ENCODE data around the gene DACH2. TPM values are rescaled to one million over a fixed set of nuclear protein-coding genes. Genes with fewer than 3 reads are reported as not detected.

The DACH2 gene
- polyA plus RNA-seq, 1 donor from 2014 or later = 20.6 TPM

DNA sequence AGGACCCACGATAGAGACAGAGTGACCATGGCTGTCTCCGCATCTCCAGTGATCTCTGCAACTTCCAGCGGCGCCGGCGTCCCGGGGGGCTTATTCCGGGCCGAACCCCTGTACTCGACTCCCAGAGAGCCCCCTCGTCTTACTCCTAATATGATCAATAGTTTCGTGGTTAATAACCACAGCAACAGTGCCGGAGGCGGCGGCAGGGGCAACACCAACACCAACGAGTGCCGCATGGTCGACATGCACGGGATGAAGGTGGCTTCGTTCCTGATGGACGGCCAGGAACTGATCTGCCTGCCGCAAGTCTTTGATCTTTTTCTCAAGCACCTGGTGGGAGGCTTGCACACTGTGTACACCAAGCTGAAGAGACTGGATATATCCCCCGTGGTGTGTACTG, 343 bp downstream of the DACH2 start:
- no peaks in the 10 kb centered on the region for H3K9me2 ChIP-seq (ENCODE audit: insufficient read depth, low read length)
- H3K4me2 ChIP-seq (ENCODE audit: low read length) = no peak overlapping the region
- H3K27ac ChIP-seq (ENCODE audit: low read length) = no peak overlapping the region
- no peak overlapping the region for H2AFZ ChIP-seq (ENCODE audit: low read depth, low read length)
- peak overlapping the region; percentile 9 for H3K9ac ChIP-seq (ENCODE audit: low read length)
- peaks cover 25% of the 10 kb centered on the region for H3K27me3 ChIP-seq (ENCODE audit: insufficient read depth, low read depth, low read length)
- H3F3A ChIP-seq (ENCODE audit: insufficient read depth, low read length, poor library complexity, severe bottlenecking) = no peaks in the 10 kb centered on the region
- peak overlapping the region; percentile 71 for H3K4me3 ChIP-seq (ENCODE audit: low read length)
- no peaks in the 10 kb centered on the region for H3K79me2 ChIP-seq (replicated peaks; ENCODE audit: insufficient read depth, low read length)
- no peaks in the 10 kb centered on the region for H3K36me3 ChIP-seq (ENCODE audit: insufficient read depth, low read length)
- no peaks in the 10 kb centered on the region for H4K20me1 ChIP-seq (ENCODE audit: insufficient read depth)
- H3K9me3 ChIP-seq (ENCODE audit: low read length) = no peaks in the 10 kb centered on the region
- TF ChIP-seq RAD21 (conservative IDR thresholded peaks at IDR 0.05) (no peak), MXI1 (conservative IDR thresholded peaks at IDR 0.05; ENCODE audit: poor library complexity, severe bottlenecking) (no peak), TAF1 (IDR thresholded peaks at IDR 0.05; ENCODE audit: low read depth) (no peak), SMC3 (conservative IDR thresholded peaks at IDR 0.05; ENCODE audit: poor library complexity) (no peak), EZH2 (IDR thresholded peaks at IDR 0.05; ENCODE audit: borderline replicate concordance, insufficient read depth, low read length, poor library complexity, severe bottlenecking) (no peak), POLR2AphosphoS5 (IDR thresholded peaks at IDR 0.05) (no peak), EP300 (conservative IDR thresholded peaks at IDR 0.05; ENCODE audit: poor library complexity, severe bottlenecking) (no peak)
- TF ChIP-seq, protein P1, sequence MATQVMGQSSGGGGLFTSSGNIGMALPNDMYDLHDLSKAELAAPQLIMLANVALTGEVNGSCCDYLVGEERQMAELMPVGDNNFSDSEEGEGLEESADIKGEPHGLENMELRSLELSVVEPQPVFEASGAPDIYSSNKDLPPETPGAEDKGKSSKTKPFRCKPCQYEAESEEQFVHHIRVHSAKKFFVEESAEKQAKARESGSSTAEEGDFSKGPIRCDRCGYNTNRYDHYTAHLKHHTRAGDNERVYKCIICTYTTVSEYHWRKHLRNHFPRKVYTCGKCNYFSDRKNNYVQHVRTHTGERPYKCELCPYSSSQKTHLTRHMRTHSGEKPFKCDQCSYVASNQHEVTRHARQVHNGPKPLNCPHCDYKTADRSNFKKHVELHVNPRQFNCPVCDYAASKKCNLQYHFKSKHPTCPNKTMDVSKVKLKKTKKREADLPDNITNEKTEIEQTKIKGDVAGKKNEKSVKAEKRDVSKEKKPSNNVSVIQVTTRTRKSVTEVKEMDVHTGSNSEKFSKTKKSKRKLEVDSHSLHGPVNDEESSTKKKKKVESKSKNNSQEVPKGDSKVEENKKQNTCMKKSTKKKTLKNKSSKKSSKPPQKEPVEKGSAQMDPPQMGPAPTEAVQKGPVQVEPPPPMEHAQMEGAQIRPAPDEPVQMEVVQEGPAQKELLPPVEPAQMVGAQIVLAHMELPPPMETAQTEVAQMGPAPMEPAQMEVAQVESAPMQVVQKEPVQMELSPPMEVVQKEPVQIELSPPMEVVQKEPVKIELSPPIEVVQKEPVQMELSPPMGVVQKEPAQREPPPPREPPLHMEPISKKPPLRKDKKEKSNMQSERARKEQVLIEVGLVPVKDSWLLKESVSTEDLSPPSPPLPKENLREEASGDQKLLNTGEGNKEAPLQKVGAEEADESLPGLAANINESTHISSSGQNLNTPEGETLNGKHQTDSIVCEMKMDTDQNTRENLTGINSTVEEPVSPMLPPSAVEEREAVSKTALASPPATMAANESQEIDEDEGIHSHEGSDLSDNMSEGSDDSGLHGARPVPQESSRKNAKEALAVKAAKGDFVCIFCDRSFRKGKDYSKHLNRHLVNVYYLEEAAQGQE (IDR thresholded peaks at IDR 0.05; ENCODE audit: borderline replicate concordance) = no peak
- TF ChIP-seq, protein P2, sequence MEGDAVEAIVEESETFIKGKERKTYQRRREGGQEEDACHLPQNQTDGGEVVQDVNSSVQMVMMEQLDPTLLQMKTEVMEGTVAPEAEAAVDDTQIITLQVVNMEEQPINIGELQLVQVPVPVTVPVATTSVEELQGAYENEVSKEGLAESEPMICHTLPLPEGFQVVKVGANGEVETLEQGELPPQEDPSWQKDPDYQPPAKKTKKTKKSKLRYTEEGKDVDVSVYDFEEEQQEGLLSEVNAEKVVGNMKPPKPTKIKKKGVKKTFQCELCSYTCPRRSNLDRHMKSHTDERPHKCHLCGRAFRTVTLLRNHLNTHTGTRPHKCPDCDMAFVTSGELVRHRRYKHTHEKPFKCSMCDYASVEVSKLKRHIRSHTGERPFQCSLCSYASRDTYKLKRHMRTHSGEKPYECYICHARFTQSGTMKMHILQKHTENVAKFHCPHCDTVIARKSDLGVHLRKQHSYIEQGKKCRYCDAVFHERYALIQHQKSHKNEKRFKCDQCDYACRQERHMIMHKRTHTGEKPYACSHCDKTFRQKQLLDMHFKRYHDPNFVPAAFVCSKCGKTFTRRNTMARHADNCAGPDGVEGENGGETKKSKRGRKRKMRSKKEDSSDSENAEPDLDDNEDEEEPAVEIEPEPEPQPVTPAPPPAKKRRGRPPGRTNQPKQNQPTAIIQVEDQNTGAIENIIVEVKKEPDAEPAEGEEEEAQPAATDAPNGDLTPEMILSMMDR (IDR thresholded peaks at IDR 0.05; ENCODE audit: poor library complexity, severe bottlenecking) = no peak

DNA sequence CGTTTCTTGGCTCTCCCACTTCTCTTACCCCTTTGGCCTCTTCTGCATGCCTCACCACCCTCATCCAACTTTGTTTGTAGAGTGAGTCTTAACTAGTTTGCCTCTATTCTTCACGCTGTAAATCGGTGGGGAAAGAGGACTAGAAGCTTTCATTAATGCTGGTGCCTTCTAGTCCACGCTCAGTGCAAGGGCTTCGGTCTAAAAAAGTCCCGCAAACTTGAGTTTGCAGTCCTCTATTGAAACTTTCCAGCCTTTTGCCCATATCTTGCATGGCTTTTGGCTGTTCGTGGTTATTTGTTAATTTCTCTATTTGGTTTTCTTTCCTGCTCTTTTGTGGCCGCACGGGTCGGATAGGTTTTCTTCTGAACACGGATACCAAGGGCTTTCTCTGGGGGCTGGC, 868 bp downstream of the DACH2 start:
- Histone ChIP-seq H3K27me3 (ENCODE audit: insufficient read depth, low read depth, low read length) (peaks cover 25% of the 10 kb centered on the region), H3K36me3 (ENCODE audit: insufficient read depth, low read length) (no peaks in the 10 kb centered on the region), H4K20me1 (ENCODE audit: insufficient read depth) (no peaks in the 10 kb centered on the region), H3K27ac (ENCODE audit: low read length) (no peak overlapping the region), H3K79me2 (replicated peaks; ENCODE audit: insufficient read depth, low read length) (no peaks in the 10 kb centered on the region), H3K4me2 (ENCODE audit: low read length) (no peak overlapping the region), H2AFZ (ENCODE audit: low read depth, low read length) (no peak overlapping the region), H3K9me2 (ENCODE audit: insufficient read depth, low read length) (no peaks in the 10 kb centered on the region), H3K4me3 (ENCODE audit: low read length) (peak overlapping the region; percentile 71), H3K9me3 (ENCODE audit: low read length) (no peaks in the 10 kb centered on the region), H3K9ac (ENCODE audit: low read length) (peak overlapping the region; percentile 9), H3F3A (ENCODE audit: insufficient read depth, low read length, poor library complexity, severe bottlenecking) (no peaks in the 10 kb centered on the region)
- TF ChIP-seq EP300 (conservative IDR thresholded peaks at IDR 0.05; ENCODE audit: poor library complexity, severe bottlenecking) (no peak), MXI1 (conservative IDR thresholded peaks at IDR 0.05; ENCODE audit: poor library complexity, severe bottlenecking) (no peak), RAD21 (conservative IDR thresholded peaks at IDR 0.05) (no peak), EZH2 (IDR thresholded peaks at IDR 0.05; ENCODE audit: borderline replicate concordance, insufficient read depth, low read length, poor library complexity, severe bottlenecking) (no peak), SMC3 (conservative IDR thresholded peaks at IDR 0.05; ENCODE audit: poor library complexity) (no peak), TAF1 (IDR thresholded peaks at IDR 0.05; ENCODE audit: low read depth) (no peak), POLR2AphosphoS5 (IDR thresholded peaks at IDR 0.05) (no peak)
- TF ChIP-seq, protein P1 (IDR thresholded peaks at IDR 0.05; ENCODE audit: borderline replicate concordance) = no peak
- TF ChIP-seq, protein P2 (IDR thresholded peaks at IDR 0.05; ENCODE audit: poor library complexity, severe bottlenecking) = no peak

All from neural cell (in vitro differentiated cells).